Muscle of leg (tissue), 16 donors: ENCODE measurements around the gene CCDC78. TPM values are rescaled to one million over a fixed set of nuclear protein-coding genes. Genes with fewer than 3 reads are reported as not detected.

Experiments used
- DNase-seq: peaks from one replicate; pipeline ENCODE4 v3.0.0; 2013
- H3K27ac ChIP-seq: one replicate; pipeline ENCODE4 v1.5.1; 2013; ENCODE audit warnings: mild to moderate bottlenecking, low read length, control low read depth
- H3K27me3 ChIP-seq: one replicate; pipeline ENCODE4 v1.6.1; 2013; ENCODE audit warnings: low read length; ENCODE audit not compliant: control insufficient read depth, insufficient read depth
- H3K36me3 ChIP-seq: one replicate; pipeline ENCODE4 v1.6.1; 2013; ENCODE audit warnings: low read length; ENCODE audit not compliant: control insufficient read depth, insufficient read depth
- H3K4me1 ChIP-seq: one replicate; pipeline ENCODE4 v1.6.1; 2013; ENCODE audit warnings: low read length; ENCODE audit not compliant: control insufficient read depth, insufficient read depth
- H3K4me3 ChIP-seq: one replicate; pipeline ENCODE4 v1.5.1; 2013; ENCODE audit warnings: low read length, control low read depth
- H3K9me3 ChIP-seq: replicated peaks from 2 replicates; pipeline ENCODE4 v1.6.1; 2013; ENCODE audit warnings: low read depth, low read length; ENCODE audit not compliant: control insufficient read depth
- WGBS: methylation state at CpG from one replicate; pipeline ENCODE4 v1.1.5; 2013; ENCODE audit warnings: missing lambda C conversion rate; ENCODE audit not compliant: insufficient coverage; 5-methylcytosine and 5-hydroxymethylcytosine counted together
- long read RNA-seq, 11 donors: transcript quantifications; one replicate each; lab custom pipeline, GENCODE V29; 2026
- polyA plus RNA-seq, 8 donors: library from polyadenylated mRNA; unstranded; fragments of 120-200 nt; gene quantifications; one replicate each; pipeline versions ENCODE4 v1.2.1 to v1.2.3, GENCODE V29; 2013; ENCODE audit warnings: inconsistent platforms in 1 of 8, low replicate concordance in 1 of 8; ENCODE audit not compliant: insufficient read length in 8 of 8, insufficient read depth in 1 of 8
- total RNA-seq: library from RNA; stranded (reverse); fragments of 120-200 nt; gene quantifications from one replicate; pipeline ENCODE4 v1.2.4, GENCODE V29; 2013

CCDC78 gene
- 0.18 TPM for total RNA-seq
- polyA plus RNA-seq: 1 to 10 TPM in 7 of 8 donors, under 1 TPM in 1; 0.77 to 2.1 (median 1.3) TPM
- long read RNA-seq, donor 1: 0 reads
- long read RNA-seq, donor 2: 0 reads
- long read RNA-seq, donor 3: 0 reads
- long read RNA-seq, donor 4: 0 reads
- long read RNA-seq, donor 5, partial matches to known transcripts: 16 of 44 reads
- long read RNA-seq, donor 5, other reads (novel, unspliced or antisense): 28 of 44 reads
- long read RNA-seq, donor 6: 0 reads
- long read RNA-seq, donor 7: 0 reads
- long read RNA-seq, donor 8: 0 reads
- long read RNA-seq, donor 9, partial matches to known transcripts: 0 of 13 reads
- long read RNA-seq, donor 9, other reads (novel, unspliced or antisense): 13 of 13 reads
- long read RNA-seq, donor 10: 0 reads
- long read RNA-seq, donor 11: 0 reads

DNA sequence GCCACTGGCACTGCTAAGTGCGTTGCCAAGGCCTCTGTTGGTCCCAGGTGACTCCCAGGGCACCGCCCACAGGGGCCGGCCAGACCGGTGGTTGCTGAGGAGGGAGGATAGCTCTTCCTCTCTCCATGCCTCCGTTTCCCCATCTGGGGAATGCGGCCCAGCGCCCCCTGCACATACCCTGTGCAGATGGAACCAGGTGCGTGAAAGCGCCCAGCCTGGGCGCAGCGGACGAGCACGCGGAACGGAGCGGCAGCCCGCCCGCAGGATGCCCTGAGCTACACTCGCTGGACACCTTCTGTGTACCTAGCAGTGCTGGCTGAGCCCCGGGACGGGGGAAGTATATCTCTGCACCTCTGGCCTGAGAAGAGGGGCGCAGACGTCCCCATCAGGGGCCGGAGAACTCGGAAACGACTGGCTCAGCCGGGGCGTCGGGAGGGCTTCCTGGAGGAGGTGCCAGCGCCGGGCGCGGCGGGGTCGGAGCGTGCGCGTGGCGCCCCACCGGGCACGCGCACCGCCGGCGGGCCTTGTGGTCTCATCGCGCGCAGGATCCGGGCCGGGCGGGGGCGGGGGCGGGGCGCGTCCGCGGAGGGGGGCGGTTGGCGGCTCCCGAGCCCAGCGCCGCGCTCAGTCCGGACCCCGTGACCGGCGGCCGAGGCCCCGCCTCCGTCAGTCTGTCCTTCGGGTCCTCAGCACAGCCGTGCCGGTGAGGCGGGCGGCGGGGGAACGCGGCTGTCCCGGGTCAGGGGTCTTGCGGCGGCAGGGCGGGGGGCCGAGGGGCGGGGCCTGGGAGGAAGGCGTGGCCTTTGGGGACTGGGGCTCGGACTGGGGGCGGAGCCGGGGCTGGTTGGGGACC, at the start of gene CCDC78, which contains the start of gene HAGHL:
Gene CCDC78 (minus strand): TSS at position 6 of the 853 bp plus-strand sequence. CDS start 76 bp downstream, outside the sequence.
Gene HAGHL (plus strand): TSS at position 669 of the 853 bp plus-strand sequence. CDS start 404 bp downstream, outside the sequence.
- Histone ChIP-seq H3K27me3 (peaks cover 40% of the 10 kb centered on the region), H3K27ac (no peak within 1 kb of the TSS), H3K4me3 (peak within 1 kb of the TSS; percentile 25), H3K36me3 (peaks cover 16% of the 10 kb centered on the region), H3K4me1 (peaks cover 24% of the 10 kb centered on the region), H3K9me3 (no peaks in the 10 kb centered on the region)
- DNase-seq: no peak
- WGBS: under 1% methylated on average over 66 of the region's 88 CpGs

DNA sequence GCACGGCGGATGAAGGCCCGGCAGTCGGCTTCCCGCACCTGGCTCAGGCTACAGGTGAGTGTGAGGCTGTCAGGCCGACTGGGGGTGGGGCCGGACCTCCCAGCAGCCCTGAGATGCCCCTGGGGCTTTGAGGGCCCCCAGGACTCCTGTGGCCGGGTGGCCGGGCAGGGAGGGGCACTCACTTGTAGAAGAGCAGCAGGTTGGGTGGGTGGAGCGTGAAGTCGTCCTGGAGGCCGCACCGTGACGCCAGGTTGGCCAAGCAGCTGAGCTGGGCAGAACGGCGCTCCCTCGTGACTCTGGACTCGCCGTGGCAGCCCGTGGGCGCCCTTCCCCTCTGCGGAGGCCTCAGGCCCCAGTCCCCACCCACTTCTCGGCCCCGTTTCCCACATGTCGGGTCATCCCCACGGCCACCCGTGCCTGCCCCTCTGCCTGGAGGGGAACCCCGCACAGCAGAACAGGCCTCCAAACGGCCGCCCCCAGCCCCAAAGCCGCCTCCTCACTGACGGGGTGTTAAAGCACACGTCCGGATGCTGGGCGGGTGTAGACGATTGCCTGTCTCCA, 49.1 kb upstream of the CCDC78 start:
- peaks cover 9% of the 10 kb centered on the region for H3K27me3 ChIP-seq
- H3K4me3 ChIP-seq: no peak overlapping the region
- no peak overlapping the region for H3K27ac ChIP-seq
- 59% methylated on average over 30 of the region's 36 CpGs for WGBS
- H3K36me3 ChIP-seq: no peaks in the 10 kb centered on the region
- DNase-seq: no peak
- H3K9me3 ChIP-seq: no peaks in the 10 kb centered on the region
- H3K4me1 ChIP-seq: no peaks in the 10 kb centered on the region

DNA sequence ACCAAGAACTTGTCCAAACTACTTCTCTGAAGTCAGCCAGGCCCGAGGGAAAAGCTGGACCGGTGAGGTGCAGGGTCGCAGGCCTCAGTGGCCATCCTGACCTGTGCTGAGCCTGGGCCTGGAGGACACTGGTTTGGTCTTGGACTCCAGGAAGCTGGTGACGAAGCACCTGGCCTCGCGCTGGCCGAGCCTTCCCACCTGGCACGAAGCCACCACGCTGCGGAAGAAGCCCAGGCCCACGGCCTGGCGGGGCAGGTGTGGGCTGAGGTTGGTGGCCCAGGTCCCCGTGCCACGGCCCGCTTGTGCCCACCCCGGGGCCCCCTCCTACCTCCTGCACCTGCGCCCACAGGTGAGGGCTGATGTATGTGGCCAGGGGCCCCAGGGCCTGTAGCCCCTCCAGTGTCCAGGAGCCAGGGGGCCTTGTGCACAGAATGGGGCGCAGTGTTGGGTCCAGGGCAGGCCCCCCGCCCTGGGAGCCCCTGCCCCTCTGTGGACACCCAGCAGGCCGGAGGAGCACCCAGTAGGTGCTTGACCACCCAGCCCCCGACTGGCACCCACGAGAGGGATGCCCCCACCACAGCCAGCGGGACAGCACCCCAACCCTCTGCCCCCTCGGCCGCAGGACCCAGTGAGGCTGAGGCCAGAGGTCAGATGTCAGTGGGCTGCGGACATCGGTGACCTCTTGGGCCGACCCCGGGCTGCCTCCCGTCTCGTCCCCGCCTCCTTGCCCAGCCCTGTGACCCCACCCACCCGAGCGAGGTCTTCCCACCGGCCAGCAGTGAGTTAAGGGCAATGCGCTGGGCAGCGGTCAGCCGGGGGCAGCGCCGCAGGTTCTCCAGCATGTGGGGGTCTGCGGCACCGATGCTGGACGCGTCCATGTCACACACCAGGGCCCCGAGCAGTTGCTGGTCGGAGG, 48.1 kb upstream of the CCDC78 start:
- no peak overlapping the region for H3K27ac ChIP-seq
- H3K9me3 ChIP-seq: no peaks in the 10 kb centered on the region
- peaks cover 4% of the 10 kb centered on the region for H3K4me1 ChIP-seq
- WGBS: 75% methylated on average over 35 of the region's 46 CpGs
- no peak overlapping the region for H3K4me3 ChIP-seq
- H3K36me3 ChIP-seq: no peaks in the 10 kb centered on the region
- DNase-seq: no peak
- H3K27me3 ChIP-seq: peaks cover 9% of the 10 kb centered on the region

DNA sequence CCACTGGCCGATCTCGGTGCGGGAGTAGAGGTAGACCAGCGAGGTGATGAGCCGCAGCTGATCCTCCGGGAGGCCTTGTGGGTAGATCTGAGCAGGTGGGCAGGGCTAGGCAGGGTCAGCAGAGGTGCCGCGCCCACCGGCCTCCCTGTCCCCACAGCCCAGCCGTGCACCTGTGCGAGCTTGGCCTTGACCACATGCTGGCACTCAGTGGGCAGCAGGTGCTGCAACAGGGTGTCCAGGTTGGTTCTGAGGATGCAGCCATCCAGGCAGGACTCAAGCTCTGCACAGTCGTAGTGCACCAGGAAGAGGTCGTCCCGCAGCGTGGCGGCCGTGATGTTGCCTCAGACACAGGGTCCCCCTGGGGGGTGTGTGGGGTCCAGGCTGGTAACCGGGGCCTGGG, 46.7 kb upstream of the CCDC78 start:
- no peak overlapping the region for H3K27ac ChIP-seq
- no peak for DNase-seq
- H3K9me3 ChIP-seq: no peaks in the 10 kb centered on the region
- 84% methylated on average over 15 of the region's 18 CpGs for WGBS
- no peaks in the 10 kb centered on the region for H3K36me3 ChIP-seq
- H3K4me1 ChIP-seq: peaks cover 5% of the 10 kb centered on the region
- H3K4me3 ChIP-seq: no peak overlapping the region
- H3K27me3 ChIP-seq: peaks cover 8% of the 10 kb centered on the region

DNA sequence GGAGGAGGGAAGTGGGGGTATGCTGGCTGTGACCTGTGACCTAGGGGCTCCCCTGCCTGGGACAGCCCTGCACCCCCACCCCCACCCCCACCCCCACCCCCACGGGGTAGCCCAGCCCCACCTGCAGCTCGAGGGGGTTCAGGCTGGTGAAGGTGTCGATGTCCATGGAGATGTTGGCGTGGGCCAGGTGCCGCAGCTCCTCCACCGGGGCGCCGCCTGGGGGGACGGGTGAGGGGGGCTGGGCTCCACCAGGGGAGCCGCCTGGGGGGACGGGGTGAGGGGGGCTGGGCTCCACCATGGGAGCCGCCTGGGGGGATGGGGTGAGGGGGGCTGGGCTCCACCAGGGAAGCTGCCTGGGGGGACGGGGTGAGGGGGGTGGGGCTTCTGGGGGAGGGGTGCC, 44.2 kb upstream of the CCDC78 start:
- H3K9me3 ChIP-seq: no peaks in the 10 kb centered on the region
- H3K27ac ChIP-seq: no peak overlapping the region
- peaks cover 5% of the 10 kb centered on the region for H3K27me3 ChIP-seq
- 40% methylated on average over 1 of the region's 13 CpGs for WGBS
- H3K36me3 ChIP-seq: no peaks in the 10 kb centered on the region
- H3K4me1 ChIP-seq: peaks cover 5% of the 10 kb centered on the region
- no peak overlapping the region for H3K4me3 ChIP-seq
- DNase-seq: no peak

DNA sequence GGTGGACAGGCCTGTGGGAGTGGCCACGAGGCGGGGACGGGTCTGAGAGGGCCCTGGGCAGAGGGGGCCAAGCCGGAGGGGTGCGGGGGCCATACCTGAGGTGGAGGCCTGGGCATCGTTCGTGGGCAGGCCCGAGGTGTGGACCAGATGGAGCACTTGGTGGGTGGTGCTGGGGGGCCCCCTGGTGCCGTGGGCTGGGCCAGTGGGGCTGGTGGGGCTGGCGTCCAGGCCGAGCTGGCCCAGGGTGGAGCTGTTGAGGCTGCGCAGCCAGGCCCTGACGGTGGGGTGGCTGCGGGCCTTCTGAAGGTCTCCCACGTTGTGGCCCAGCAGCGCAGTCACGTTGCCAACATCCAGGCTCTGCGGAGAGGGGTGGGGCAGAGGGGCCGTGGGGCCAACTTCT, 43.7 kb upstream of the CCDC78 start:
- peaks cover 5% of the 10 kb centered on the region for H3K27me3 ChIP-seq
- no peaks in the 10 kb centered on the region for H3K36me3 ChIP-seq
- no peak overlapping the region for H3K27ac ChIP-seq
- WGBS: 59% methylated on average over 17 of the region's 19 CpGs
- no peak for DNase-seq
- peaks cover 5% of the 10 kb centered on the region for H3K4me1 ChIP-seq
- no peak overlapping the region for H3K4me3 ChIP-seq
- H3K9me3 ChIP-seq: no peaks in the 10 kb centered on the region

DNA sequence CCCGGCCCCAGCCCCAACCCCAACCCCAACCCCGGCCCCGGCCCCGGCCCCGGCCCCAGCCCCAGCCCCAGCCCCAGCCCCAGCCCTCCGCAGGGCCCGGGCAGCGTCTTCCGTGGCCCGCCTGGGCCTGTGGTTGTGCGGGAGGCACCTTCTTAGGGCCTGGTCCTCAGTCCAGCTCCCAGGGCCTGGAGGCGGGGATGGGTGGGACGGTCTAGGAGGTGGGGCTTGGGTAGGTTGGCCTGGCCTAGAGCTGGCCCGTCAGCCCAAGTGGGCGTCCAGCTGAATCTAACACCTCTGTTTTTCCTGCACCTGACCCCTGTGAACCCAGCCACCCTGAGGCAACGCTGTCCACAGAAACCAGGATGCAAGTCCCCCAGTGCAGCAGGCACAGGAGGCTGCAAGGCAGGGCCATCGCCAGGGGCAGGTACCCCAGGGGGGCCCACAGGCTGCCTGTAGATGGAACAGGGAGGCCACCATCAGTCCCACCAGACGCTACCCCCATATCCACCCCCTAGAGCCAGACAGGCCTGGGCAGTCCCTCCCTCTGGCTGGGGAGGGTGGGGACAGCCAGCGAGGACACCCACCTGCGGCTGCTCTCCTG, 43.0 kb upstream of the CCDC78 start:
- no peak for DNase-seq
- Histone ChIP-seq H3K9me3 (no peaks in the 10 kb centered on the region), H3K27ac (no peak overlapping the region), H3K4me3 (no peak overlapping the region), H3K36me3 (no peaks in the 10 kb centered on the region), H3K4me1 (peaks cover 5% of the 10 kb centered on the region), H3K27me3 (peaks cover 5% of the 10 kb centered on the region)
- WGBS: 26% methylated on average over 6 of the region's 20 CpGs

DNA sequence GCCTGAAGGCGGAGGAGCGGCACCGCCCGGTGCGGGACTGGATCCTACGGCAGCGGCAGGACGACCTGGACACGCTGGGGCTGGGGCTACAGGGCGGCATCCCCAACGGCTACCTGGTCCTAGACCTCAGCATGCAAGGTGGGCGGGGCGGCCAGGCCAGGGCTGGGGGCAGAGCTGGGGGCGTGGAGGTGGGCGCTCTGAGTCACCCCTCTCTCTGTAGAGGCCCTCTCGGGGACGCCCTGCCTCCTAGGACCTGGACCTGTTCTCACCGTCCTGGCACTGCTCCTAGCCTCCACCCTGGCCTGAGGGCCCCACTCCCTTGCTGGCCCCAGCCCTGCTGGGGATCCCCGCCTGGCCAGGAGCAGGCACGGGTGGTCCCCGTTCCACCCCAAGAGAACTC, 42.2 kb upstream of the CCDC78 start:
- Histone ChIP-seq H3K36me3 (no peaks in the 10 kb centered on the region), H3K27ac (no peak overlapping the region), H3K9me3 (no peaks in the 10 kb centered on the region), H3K27me3 (peaks cover 5% of the 10 kb centered on the region), H3K4me1 (peaks cover 5% of the 10 kb centered on the region), H3K4me3 (no peak overlapping the region)
- WGBS: 54% methylated on average over 21 of the region's 21 CpGs
- no peak for DNase-seq

DNA sequence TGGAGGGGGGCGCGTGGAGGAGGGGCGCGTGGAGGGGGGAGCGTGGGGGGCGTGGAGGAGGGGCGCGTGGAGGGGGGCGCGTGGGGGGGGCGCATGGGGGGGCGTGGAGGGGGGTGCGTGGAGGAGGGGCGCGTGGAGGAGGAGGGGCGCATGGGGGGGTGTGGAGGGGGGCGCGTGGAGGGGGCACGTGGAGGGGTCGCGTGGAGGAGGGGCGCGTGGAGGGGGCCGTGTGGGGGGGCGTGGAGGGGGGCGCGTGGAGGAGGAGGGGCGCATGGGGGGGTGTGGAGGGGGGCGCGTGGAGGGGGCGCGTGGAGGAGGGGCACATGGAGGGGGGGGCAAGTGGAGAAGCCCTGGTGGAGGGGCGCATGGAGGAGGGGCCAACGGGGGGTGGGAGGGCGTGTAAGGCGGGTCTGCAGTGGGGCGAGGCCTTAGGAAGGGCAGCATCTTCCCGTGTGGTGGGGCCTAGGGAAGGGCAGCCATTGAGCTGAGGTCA, 41.5 kb upstream of the CCDC78 start:
- no peak for DNase-seq
- Histone ChIP-seq H3K9me3 (no peaks in the 10 kb centered on the region), H3K4me3 (no peak overlapping the region), H3K27ac (no peak overlapping the region), H3K36me3 (no peaks in the 10 kb centered on the region), H3K4me1 (peaks cover 5% of the 10 kb centered on the region), H3K27me3 (peaks cover 7% of the 10 kb centered on the region)
- WGBS: 24% methylated on average over 5 of the region's 38 CpGs
